Stimulated activated CD4-positive, alpha-beta T cell treated with anti-CD3 and anti-CD28 coated beads, Interleukin-4, amount 100 ng/mL, for 24 hours (primary cell): Measurements from ENCODE around the gene HACL1.
"Not testable (repeated sequence)": the region's sequence is repeated elsewhere in the genome, so short reads cannot be mapped to it uniquely, and the experiment has no call there.

Source experiments
- DNase-seq: peaks from one replicate; pipeline ENCODE4 v3.0.0-alpha.2; 2020

Gene HACL1

DNA sequence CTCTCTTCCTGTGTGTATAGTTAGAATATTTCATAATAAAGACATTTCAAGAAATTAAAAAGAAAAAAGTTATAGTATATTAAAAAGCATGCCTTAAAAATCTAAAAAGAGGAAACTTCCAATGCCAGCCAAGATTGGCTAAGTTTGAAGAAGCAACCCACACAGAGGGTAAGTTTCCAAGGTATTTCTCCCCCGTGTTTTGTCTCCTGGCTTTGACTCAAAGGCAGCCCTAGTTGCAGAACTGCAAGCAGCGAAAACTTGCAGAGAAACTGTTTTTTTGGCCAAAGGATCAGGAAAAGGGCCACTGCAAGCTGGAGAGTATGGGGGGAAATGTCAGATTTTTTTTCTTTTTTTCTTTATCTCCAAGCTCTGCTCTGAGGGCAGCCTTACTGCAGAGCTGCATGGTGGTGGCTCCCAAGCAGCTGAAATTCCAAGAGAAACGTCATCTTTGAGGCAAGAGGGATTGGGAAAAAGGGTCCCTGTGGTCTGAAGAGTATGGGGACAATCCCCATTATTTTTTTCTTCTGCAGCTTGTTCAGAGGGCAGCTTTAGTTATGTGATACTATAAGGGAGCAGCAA lies 23.0 kb downstream of the HACL1 start:
- no peak for DNase-seq

DNA sequence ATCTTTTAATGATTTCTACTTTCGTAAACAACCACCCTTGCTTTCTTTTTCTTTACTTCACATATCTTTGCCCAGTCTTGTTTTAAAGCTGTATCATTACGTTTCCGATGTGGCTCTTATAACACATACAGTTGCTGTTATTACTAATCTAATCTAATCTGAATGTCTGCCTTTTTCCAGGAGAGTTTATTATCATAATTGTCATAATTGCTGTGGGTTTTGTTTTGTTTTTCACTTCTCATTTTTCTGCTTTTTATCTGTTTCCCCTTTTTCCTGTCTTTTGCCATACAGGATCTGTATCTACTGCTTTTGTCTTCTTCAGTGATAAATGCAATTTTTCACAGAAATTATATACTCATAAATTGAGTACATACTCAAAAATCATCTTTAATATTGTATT lies 24.9 kb downstream of the HACL1 start:
- no peak for DNase-seq

DNA sequence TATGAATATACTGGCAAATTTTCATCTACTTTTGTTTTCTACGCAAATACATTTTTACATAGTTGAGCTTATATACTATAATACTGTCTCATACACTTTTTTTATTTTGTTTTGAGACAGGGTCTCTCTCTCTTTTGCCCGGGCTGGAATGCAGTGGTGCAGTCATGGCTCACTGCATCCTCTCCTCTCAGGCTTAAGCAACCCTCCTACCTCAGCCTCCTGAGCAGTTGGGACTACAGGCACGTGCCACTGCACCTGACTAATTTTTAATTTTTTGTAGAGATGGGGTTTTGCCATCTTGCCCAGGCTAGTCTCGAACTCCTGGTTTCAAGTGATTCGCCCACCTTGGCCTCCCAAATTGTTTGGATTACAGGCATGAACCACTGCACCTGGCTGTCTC lies 25.9 kb downstream of the HACL1 start:
- no peak for DNase-seq

DNA sequence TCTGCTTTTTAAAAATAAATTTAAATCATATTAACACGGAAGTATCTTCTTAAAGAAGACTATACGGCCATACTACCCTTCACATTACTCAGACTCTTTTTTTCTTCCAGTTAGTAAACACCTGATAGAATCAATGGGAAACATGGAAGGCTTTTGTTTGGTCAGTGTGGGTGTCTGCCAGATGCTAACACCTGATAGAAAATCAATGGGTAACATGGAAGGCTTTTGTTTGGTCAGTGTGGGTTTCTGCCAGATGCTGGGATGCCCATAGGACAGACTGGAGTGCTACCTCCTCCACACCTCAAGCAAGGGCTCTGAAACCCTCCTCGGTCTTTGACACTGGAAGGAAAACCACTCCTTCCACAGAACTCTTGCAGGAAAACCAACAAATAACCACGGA lies 29.2 kb downstream of the HACL1 start:
- no peak for DNase-seq

DNA sequence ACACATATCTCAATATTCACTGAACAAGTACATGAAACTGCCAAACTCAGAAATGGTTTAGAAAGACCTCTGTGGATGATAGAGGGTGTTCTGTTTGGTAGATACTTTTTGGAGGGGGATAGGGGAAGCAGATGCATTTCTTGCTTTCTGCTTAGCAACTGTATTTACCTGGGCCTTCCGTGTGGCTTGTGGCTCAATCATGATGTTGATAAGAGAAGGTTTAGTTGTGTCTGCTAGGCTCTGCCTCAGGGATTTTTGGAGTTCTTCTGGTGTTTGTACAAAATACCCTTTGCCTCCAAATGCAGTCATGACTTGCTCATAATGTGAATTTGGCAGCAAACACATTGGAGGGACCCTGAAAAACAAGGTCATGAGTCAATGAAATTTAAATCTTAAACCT lies 38.2 kb downstream of the HACL1 start:
- no peak for DNase-seq

DNA sequence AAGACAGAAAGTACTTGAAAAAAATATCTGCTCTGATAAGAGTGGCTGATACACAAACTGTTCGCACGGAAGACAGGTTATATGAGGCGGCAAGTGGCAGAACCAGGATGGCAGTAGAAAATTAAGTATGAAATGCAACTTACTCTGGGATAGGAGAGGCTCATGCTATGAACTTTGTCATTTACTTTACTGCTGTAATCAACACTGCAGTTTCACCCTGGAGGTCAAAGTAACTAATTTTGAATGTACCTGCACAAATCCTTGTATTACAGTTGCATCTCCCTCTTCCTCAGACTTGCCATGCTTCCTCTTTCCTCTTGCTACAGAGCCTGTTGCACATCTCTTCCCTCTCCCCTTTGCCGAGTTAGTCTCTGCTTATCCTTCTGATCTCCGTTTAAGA lies 38.8 kb downstream of the HACL1 start:
- no peak for DNase-seq

DNA sequence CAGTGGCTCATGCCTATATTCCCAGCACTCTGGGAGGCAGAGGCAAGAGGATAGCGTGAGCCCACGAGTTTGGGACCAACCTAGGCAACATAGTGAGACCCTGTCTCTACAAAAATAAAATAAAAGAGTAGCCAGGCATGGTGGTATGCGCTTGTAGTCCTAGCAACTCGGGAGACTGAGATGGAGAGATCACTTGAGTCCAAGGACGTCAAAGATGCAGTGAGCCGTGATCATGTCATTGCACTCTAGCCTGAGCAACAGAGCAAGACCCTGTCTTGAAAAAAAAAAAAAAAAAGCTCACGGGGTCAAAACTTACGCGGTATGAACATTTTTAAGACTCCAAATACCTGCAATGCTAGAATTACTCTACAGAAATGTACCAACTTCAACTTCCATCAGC lies 42.8 kb downstream of the HACL1 start:
- DNase-seq = no peak

DNA sequence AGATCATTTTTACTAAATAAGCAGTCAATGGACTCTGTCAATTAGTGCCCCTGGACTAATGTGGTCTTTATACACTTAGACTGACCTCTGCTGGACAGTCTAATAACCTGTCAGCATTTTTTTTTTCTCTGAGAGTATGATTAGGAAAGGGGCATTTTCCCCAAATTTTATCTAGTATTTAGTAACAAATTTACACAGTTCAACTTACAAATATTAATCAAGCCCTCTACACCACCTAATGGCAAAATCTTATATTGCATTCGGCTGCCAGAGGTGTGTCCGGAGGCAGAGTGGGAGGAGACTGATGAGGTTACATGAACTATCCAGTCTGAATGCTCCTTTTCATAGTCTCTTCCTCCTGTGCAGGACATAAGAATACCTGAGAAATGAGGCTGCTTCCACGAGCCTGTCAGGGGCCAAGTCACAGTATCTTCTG lies 43.8 kb downstream of the HACL1 start:
- DNase-seq = peak; percentile 59

DNA sequence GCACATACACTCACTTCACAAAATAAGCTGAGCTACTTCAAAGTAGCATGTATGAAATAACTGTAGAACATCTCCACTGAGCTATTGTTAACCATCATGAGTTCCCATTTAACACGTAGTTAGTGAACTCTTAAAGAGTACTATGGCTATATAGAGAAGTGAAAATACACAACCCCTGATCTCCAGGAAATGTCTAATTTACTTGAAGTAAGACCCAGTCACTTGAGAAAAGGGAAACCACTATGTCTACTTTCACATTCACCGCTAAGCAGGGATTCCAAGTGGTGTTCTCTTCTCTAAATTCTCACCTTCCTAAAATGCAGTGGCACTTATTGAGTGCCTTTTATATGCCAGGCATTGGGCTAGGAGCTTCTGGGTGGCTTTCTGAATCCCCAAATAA lies 44.9 kb downstream of the HACL1 start:
- no peak for DNase-seq

DNA sequence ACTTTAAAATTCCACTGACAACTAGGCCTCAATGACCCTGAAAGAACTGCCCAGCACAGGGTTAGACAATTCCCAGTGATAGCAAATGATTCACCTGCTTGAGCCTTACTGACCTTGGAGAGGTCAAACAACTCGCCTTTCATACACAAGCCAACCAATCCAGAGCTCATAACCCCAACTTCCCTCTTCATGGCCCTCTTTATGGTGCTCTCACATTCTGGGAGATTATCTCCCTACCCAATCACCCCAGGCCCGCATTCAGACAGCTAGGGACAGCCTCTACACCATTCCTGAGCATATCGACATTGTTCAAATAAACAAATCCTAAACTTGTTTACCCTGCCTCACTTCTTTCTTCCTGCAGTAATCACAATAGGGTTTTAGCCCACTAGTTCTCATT lies 47.6 kb downstream of the HACL1 start:
- DNase-seq = no peak

DNA sequence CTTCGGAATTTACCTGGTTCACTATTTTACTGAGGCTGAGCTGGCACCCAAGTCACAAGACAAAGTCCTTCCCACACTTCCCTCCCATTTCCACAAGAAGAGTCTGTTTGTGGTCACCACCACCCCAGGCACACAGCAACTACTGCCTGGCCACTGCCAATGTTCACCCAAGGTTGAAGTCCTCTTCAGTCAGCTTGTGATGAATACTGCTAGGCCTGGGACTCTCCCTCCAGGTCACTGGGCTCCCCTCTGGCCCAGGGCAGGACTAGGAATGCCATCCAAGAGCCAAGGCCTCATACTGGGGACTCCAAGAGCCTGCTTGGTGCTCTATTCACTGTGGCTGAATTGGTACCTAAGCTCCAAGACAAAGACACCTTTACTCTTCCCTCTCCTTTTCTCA lies 49.5 kb downstream of the HACL1 start:
- DNase-seq = no peak

DNA sequence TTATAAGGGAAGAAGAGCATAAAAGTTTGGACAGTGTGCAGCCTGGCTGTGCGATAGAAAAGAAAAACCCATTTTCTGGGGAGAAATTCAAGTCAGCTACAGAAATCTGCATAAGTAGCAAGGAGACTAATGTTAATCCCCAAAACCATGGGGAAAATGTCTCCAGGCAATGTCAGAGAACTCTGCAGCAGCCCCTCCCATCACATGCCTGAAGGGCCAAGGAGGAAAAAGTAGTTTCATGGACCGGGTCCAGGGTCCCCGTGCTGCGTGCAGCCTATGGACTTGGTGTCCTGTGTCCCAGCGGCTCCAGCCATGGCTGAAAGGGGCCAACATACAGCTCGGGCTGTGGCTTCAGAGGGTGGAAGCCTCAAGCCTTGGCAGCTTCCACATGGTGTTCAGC lies 51.5 kb downstream of the HACL1 start:
- no peak for DNase-seq

DNA sequence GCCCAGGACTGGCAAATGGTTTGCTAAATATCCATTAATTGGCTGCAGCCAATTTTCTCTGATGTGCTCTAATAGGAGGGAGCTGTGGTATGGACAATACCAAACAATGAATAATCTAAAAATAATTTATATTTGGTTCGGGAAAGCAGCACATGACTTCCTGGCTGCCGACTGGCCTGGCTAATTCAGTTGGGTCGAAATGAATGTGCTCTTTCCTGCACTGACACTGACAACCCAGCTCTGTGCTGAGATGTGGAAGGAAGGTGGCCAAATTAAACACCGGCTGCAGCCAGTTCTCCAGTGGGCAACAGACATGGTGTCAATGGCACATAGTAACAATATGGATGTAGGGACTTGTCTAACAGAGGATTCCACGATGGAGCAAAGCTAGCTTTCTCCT lies 58.8 kb downstream of the HACL1 start:
- no peak for DNase-seq

DNA sequence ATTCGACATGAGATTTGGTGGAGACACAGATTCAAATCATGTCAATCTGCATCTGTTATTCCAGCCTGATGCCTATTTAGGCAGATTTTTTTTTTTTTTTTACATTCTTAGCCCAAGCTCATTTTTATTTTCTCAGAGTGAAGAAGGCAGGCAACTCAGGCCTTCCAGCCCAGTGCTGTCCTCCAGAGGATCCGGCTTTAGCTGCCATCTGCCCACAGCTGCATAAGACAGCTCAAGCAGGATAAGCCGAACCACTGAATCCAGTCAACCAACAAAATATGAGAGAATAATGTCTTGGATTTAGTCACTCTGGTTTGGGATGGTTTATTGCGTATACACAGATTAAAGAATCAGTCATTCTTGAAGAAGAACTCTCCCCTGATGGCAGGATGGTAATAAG lies 60.0 kb downstream of the HACL1 start:
- DNase-seq = no peak

DNA sequence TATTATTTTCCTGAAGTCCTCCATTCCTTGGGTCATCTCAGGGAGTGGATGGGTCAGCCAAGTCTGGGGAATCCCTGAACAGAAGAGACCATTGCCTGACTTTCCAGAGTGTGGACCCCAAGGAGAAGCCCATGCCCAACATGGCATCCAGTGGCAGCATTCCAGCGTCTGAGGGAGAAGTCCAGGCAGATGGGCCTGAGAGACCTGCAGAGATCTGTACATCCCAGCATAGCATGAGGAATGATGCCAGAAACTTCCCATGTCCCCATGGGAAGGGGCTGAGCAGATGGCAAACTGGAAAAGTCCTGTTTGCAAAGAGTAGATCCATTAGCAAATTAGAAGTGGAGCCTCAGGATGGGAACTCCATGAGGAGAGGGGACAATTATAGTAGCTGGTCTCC lies 62.3 kb downstream of the HACL1 start:
- no peak for DNase-seq

DNA sequence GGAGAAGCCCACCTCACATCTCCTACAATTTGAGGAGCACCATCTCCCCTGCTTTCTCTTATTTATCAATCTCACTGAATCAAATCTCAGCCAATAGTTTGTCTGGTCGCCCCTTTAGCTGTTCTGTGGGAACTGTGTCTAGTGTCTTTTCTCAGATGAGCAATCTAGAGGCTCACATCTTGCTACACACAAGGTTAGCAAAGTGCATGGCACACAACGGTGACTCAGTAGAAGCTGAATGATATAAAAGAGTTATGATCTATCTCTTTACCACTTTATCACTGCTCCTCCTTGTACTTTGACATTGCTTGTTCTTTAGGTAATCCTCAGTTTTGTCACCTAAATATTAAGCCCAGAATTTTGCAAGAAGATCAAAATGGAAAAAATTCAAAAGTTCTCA lies 63.0 kb downstream of the HACL1 start:
- DNase-seq = no peak

DNA sequence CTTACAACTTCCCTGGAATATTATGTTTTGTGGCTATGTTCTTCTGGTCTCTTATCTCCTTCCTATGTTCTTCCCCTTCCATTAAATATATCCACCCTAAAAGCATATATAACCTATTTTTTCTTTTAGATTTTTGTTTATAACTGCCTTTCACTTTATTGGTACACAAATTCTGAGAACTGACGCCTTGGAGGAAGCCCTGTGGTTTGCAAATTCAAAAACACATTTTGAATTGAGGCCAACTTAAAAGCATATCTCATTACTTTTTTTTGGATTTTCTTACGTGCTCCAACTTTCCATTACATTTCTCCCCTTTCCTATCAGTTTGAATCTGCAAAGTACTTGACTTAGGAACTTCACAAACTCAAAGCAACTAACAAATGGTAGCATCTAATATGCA lies 64.5 kb downstream of the HACL1 start:
- DNase-seq = no peak

DNA sequence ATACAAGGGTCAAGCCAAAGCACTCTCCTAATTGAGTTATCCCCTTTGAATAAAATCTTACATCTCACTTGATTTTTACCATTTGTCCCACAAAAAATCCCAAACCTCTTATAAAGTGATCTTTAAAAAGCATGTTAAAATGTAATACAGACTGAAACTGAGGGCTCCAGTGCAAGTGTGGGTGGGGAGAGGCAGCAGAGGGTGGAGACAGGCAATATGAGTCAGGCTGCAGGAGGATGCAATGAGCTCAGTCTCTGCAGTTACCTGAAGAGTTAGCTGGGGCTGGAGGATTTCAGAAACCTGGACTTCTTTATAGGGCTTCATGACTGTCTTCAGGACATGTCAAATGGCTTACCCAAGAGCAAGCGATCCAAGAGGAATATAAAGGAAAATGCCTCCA lies 65.6 kb downstream of the HACL1 start:
- DNase-seq = peak; percentile 52

DNA sequence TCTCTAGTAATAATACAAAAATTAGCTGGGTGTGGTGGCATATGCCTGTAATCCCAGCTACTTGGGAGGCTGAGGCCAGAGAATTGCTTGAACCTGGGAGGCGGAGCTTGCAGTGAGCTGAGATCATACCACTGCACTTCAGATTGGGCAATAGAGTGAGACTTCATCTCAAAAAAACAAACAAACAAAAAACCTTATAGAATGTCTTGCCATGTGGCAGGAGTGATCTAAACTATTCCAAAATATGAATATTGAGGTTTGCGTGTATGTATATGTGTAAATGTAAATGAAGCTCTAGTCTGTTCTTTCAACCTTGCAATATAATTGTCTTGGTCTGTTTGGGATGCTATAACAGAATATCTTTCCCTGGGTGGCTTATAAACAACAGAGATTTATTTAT lies 68.8 kb downstream of the HACL1 start:
- DNase-seq = not testable (repeated sequence)

DNA sequence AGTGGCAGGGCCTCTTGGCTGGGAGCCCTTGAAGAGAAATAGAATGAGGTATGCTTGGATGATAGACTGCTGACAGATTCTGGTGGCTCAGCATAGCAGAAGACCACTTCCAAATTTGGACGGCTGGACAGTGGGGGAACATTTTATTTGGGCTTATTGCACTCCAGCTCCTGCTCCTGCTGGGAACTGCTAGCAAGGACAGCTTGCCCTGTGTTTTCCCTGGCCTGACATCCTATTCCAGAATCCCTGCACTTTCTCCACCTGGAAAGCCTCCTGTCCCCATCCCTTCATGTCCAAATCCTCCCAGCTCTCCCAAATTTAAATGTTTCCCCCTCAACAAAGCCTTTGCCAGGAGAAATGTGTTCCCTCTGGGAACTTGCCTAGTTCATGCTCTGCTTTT lies 70.0 kb downstream of the HACL1 start:
- DNase-seq = no peak

DNA sequence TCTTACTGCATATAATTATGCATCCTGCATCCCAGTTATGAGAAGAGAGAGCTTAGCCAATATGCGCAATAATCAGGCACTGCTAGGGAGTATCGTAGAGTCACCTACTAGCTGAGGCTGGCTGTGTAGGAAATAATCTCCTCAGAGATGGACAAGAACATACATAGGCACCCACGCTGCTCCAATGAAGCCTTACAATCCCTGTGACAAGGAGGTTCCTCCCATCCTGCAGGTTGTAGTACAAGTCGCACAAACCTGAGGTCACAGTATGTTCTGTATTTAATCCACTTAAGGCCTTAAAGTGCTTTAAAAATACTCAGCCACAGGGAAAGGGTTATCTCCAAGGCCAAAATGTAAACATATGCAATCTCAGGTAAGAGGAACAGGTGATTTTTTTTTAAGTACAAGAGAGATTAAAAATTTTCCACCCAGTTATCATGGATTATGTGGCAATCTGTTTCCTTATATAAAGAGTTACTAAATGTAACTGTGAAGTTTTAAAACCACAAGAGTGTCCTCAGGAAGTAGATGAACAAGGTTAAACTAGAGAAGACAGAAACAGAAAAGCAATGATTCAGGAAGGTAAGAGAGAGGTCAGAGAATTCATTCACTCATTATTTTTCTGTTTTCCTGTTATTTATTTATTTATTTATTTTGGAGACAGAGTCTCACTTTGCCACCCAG lies 72.4 kb downstream of the HACL1 start:
- DNase-seq = no peak

DNA sequence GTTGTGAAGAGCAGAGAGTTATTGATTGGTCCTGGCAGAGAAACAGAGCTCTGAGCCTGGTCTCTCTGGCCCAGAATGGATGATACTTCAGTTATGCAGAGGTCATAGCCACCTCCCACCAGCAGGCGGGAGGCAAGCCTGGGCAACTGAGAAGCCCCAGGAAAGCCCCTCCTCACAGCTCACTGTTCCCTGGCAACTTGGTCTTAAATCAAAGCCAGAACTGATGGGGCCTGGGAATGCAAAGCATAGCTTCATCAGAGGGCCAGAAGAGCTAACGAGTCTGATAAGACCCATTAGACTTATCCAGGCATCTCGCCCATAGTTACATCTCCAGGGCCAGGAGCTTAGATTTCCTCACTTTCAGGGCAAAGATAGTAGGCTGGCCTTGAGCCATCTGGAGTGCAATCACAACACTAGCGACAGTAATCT lies 74.3 kb downstream of the HACL1 start:
- DNase-seq = no peak

DNA sequence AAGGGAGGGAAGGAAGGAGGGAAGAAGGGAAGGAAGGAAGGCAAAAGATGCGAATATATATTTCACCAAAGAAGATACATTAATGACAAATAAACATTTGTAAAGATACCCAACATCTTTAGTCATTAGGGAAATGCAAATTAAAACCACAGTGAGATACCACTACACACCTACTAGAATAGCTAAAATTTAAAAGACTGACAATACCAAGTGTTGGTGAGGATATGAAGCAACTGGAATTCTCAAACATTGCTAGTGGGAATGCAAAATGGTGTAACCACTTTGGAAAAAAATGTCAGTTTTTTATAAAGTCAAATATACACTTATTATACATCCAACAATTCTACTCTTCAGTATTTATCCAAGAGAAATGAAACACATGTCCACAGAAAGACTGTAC lies 75.6 kb downstream of the HACL1 start:
- no peak for DNase-seq

DNA sequence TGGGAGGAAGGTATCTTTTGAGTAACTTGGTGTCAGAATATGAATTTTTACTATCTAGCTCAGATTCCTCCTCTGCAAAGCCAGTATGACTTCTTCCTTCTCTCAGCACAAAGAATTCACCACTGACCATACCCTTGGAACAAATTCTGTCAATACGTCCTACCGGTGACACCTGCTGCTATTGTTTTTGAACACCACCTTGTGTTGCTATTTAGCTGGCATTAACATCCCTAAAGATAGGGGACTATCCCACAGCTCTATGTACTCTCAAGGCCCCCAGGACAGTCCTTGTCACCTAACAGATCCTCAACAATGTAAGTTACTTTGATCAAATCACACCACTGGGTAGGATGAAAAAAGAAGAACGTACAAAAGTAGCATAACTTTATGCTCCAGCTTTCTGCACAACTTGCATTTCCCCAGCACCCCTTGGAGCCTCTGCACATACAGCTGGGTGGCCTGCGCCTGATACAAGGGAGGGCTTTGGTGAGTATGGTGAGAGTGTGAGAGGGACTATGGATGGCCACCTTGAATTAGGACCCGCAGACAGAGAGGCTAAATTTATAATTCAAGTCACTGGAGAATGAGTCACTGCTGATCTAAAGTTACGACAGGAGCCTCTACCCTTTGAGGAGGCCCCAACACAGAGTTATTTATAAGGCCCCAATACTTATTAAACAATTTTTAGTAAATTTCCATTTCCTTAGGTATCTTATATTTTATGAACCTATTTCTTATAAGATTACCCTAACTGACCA lies 77.5 kb downstream of the HACL1 start:
- no peak for DNase-seq

DNA sequence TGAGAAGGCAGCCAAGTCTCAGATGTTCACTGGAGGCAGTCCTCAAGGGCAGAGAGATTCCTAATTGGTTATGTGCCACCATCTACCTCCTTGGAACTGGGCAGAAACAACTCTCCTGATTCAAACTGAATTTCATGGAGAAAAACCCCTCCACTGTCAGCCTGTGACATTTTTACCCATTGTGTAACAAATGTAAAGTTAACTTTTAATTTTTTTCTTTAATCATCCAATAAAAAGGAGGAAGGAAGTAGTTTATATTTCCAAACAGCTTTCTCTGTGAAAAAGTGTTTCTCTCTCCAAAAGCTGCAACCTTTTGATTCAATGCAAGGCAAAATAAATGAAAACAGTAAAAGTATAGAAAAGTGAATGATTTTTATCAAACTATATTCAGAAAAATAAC lies 79.4 kb downstream of the HACL1 start:
- DNase-seq = no peak
